PC-9 (cell line): ENCODE measurements around the gene HEXIM1. TPM values are rescaled to one million over a fixed set of nuclear protein-coding genes. Genes with fewer than 3 reads are reported as not detected.

ENCODE experiments used
- BruUV-seq: library from RNA; stranded (reverse); fragments of 400-500 nt; replicated peaks from 2 replicates; lab custom pipeline; 2021; lab: Mats Ljungman, UMichigan
- CTCF ChIA-PET: fragments of 300-600 bp; sonication (Branson Sonifier 250); formaldehyde crosslinking; loops from one replicate; lab custom pipeline; 2022; ENCODE audit warnings: antibody characterized with exemption; lab: Charles Lee
- POLR2A ChIA-PET: fragments of 300-600 bp; sonication (Branson Sonifier 250); formaldehyde crosslinking; loops from one replicate; lab custom pipeline; 2022; ENCODE audit warnings: antibody characterized with exemption; ENCODE audit not compliant: unreplicated experiment; lab: Charles Lee
- DNase-seq, 2 experiments: peaks; one replicate each; pipeline versions ENCODE4 v3.0.0 to v3.0.0-alpha.2; 2015 to 2022; ENCODE audit warnings: mixed read lengths in 1 of 2
- H2AFZ ChIP-seq: fragments of 200-600 bp; sonication (generic); 2 replicates; pipeline ENCODE4 v1.8.1; 2017; ENCODE audit warnings: antibody characterized with exemption
- H3F3A ChIP-seq: fragments of 200-600 bp; sonication (generic); 2 replicates; pipeline ENCODE4 v1.8.1; 2017; ENCODE audit warnings: antibody characterized with exemption, mild to moderate bottlenecking, low read depth; ENCODE audit not compliant: insufficient read depth
- H3K27ac ChIP-seq: fragments of 200-600 bp; sonication (generic); 2 replicates; pipeline ENCODE4 v1.6.1; 2016; ENCODE audit warnings: mixed run types
- H3K27me3 ChIP-seq: fragments of 200-600 bp; sonication (generic); 2 replicates; pipeline ENCODE4 v1.6.1; 2016; ENCODE audit warnings: low read depth, mixed run types; ENCODE audit not compliant: insufficient read depth
- H3K36me3 ChIP-seq: fragments of 200-600 bp; sonication (generic); 2 replicates; pipeline ENCODE4 v1.6.1; 2016; ENCODE audit warnings: low read depth, mixed run types
- H3K4me1 ChIP-seq: fragments of 200-600 bp; sonication (generic); replicated peaks from 2 replicates; pipeline ENCODE4 v1.6.1; 2016; ENCODE audit warnings: mixed run types; ENCODE audit not compliant: insufficient read depth
- H3K4me2 ChIP-seq: fragments of 200-600 bp; sonication (generic); 2 replicates; pipeline ENCODE4 v1.6.1; 2017; ENCODE audit warnings: mixed run types
- H3K4me3 ChIP-seq: fragments of 200-600 bp; sonication (generic); 2 replicates; pipeline ENCODE4 v1.6.1; 2016; ENCODE audit warnings: mixed run types
- H3K79me2 ChIP-seq: fragments of 200-600 bp; sonication (generic); 2 replicates; pipeline ENCODE4 v1.6.1; 2017; ENCODE audit warnings: low read depth, mixed run types
- H3K9me2 ChIP-seq: fragments of 200-600 bp; sonication (generic); 2 replicates; pipeline ENCODE4 v1.8.1; 2017; ENCODE audit warnings: mild to moderate bottlenecking; ENCODE audit not compliant: insufficient read depth
- H3K9me3 ChIP-seq: fragments of 200-600 bp; sonication (generic); 2 replicates; pipeline ENCODE4 v1.8.1; 2016; ENCODE audit warnings: low read depth; ENCODE audit not compliant: insufficient read depth
- H4K20me1 ChIP-seq: fragments of 200-600 bp; sonication (generic); 2 replicates; pipeline ENCODE4 v1.8.1; 2017; ENCODE audit not compliant: insufficient read depth
- EZH2 ChIP-seq: fragments of 200-600 bp; sonication (generic); IDR thresholded peaks from 2 replicates; pipeline ENCODE4 v1.8.0; 2017; ENCODE audit warnings: antibody characterized with exemption, low read depth
- intact Hi-C: fragments of 100-400 bp; cut with micrococcal nuclease; formaldehyde crosslinking; loops from one replicate; pipeline ENCODE4 v1.10.0; 2022; ENCODE audit not compliant: unreplicated experiment
- total RNA-seq: library from RNA; stranded (reverse); gene quantifications from 2 replicates; pipeline ENCODE4 v1.2.3, GENCODE V29; 2021
- TF ChIP-seq, protein P1 (sequence below): fragments of 200-600 bp; sonication (generic); conservative IDR thresholded peaks from 2 replicates; pipeline ENCODE4 v1.6.1; 2017; ENCODE audit warnings: mixed run types, antibody characterized with exemption, mild to moderate bottlenecking, moderate library complexity

The HEXIM1 gene
- total RNA-seq, 1 experiment from 2014 or later: 64.9 TPM

DNA sequence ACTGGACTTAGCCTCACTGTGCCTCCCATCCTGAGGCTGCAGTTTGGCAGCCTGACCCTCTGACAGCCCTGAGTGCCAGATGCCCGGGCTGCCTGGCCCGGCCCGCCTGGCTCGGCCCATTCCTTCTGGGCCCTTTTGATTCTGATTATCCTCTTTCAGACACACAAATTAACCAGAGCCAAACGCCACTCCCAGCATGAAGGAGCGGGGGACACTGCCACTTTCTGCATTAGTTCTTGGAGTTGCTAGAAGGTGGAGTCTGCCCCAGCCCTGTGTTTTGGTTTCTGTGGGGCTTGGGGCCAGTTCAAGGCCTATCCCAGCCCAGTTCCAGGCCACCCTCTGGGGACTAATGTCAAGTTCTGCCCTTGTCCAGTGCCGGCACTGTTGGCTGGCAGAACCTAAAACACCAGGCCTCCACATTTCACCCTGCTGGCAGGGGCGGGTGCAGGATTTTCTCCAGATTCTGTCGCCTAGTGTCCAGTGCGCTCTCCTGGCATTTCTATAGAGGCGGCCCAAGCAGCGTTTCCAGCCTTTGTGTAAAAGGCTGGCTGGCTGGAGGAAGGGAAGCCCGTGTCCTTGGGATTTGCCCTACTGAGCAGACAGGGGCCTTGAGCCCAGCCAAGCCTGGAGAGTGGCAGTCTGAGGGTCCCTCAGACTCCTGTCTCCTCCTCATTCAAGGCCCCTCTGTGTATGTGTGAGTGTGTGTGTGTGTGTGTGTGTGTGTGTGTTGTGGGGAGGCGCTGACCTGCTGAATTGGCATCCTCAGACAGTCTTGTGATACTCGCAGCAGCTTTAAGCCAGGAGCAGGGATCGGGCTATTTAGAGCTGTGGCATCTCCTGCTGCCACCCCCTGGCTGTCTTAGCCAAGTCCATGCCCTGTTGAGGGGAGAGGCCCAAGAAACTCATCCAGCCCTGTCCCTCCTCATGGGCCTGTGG is 37.3 kb upstream of the HEXIM1 start:
- Histone ChIP-seq H3K36me3 (no peaks in the 10 kb centered on the region), H4K20me1 (no peaks in the 10 kb centered on the region), H3K27ac (no peak overlapping the region), H3K4me1 (no peaks in the 10 kb centered on the region), H3K9me3 (no peaks in the 10 kb centered on the region), H2AFZ (no peak overlapping the region), H3K27me3 (no peaks in the 10 kb centered on the region), H3K4me2 (no peak overlapping the region), H3F3A (peaks cover 5% of the 10 kb centered on the region), H3K9me2 (no peaks in the 10 kb centered on the region), H3K79me2 (no peaks in the 10 kb centered on the region), H3K4me3 (no peak overlapping the region)
- BruUV-seq: no TSS peak
- ChIA-PET POLR2A (no interaction called here), CTCF (interaction anchor here (1.2 kb wide), 1 partner anchor 50 kb away, joined by 3 read pairs; no protein-coding TSS in a partner anchor)
- intact Hi-C loops: no loop called here
- DNase-seq: no peak
- no peak for TF ChIP-seq EZH2

DNA sequence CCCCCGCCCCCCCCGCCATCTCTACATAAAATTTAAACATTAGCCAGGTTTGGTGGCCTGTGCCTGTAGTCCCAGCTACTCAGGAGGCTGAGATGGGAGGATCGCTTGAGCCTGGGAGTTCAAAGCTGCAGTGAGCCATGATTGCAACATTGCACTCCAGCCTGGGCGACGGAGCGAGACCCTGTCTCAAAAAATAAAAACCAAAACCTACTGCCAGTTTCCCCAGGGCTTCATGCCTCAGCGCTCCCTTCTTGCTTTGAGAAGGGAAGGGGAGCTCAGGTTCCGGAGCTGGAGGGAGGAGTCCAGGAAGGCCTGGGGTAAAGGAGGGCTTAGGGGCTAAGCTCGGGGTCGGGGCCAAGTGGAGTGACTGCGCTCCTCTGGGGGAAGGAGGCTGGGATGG is 36.4 kb upstream of the HEXIM1 start:
- POLR2A ChIA-PET: no interaction called here
- no peaks in the 10 kb centered on the region for H3K27me3 ChIP-seq
- CTCF ChIA-PET: interaction anchor here (0.7 to 1.2 kb wide), 2 partner anchors 23 to 51 kb away, joined by 3 read pairs; partner anchors contain the start of gene ACBD4

DNA sequence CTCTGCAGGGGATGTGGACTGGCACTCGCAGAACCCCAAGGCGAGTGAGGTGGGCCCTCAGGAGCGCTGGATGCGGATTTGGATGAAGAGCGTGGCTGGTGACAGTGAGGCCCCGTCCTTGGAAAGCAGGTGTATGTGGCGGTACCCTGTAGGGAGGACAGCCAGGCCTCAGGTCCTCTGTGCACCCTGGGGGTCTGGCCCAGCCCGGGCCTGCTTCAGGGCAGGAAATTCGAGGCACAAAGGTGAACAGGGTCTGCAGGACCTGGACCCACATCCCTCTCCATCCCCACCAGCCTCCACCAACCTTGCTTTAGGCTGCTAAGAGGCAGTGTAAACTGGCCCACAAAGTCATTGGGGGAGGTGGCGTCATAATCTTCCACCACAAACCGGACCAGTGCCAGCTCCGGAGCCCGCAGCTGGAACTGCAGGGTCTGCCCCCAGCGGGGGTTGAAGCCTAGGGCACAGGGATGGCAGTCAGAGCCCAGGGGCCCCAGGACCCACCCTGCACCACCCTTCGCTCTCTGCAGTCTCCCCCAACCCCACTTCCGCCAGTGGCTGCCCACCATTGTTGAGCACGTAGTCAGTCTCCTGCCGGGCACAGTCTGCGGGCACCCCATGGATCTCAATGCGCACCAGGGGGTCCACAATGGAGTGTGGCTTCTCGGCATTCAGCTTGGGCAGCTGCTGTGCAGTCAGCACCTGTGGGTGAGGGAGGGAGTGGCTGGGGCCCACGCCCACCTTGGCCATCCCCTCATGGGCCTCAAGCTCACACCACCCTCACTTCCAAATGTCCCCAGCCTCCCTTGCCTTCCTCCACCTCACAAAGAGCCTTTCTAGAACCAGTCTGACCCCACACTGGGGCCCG is 35.5 kb upstream of the HEXIM1 start:
- Histone ChIP-seq H3K9me3 (no peaks in the 10 kb centered on the region), H3K36me3 (no peaks in the 10 kb centered on the region), H3F3A (peaks cover 5% of the 10 kb centered on the region), H2AFZ (no peak overlapping the region), H3K4me2 (no peak overlapping the region), H3K27ac (no peak overlapping the region), H3K27me3 (no peaks in the 10 kb centered on the region), H3K9me2 (no peaks in the 10 kb centered on the region), H3K4me3 (no peak overlapping the region), H3K4me1 (no peaks in the 10 kb centered on the region), H3K79me2 (no peaks in the 10 kb centered on the region), H4K20me1 (no peaks in the 10 kb centered on the region)
- DNase-seq: no peak
- ChIA-PET POLR2A (no interaction called here), CTCF (interaction anchor here (1.2 kb wide), 1 partner anchor 52 kb away, joined by 3 read pairs; no protein-coding TSS in a partner anchor)
- no peak for TF ChIP-seq EZH2
- TF ChIP-seq, protein P1, sequence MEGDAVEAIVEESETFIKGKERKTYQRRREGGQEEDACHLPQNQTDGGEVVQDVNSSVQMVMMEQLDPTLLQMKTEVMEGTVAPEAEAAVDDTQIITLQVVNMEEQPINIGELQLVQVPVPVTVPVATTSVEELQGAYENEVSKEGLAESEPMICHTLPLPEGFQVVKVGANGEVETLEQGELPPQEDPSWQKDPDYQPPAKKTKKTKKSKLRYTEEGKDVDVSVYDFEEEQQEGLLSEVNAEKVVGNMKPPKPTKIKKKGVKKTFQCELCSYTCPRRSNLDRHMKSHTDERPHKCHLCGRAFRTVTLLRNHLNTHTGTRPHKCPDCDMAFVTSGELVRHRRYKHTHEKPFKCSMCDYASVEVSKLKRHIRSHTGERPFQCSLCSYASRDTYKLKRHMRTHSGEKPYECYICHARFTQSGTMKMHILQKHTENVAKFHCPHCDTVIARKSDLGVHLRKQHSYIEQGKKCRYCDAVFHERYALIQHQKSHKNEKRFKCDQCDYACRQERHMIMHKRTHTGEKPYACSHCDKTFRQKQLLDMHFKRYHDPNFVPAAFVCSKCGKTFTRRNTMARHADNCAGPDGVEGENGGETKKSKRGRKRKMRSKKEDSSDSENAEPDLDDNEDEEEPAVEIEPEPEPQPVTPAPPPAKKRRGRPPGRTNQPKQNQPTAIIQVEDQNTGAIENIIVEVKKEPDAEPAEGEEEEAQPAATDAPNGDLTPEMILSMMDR: no peak
- intact Hi-C loops: no loop called here
- BruUV-seq: no TSS peak

More for the DNA sequence above, 36.4 kb upstream of the HEXIM1 start:
- intact Hi-C loops: no loop called here
- Histone ChIP-seq H2AFZ (no peak overlapping the region), H3K4me3 (no peak overlapping the region), H4K20me1 (no peaks in the 10 kb centered on the region), H3K4me1 (no peaks in the 10 kb centered on the region), H3K9me2 (no peaks in the 10 kb centered on the region), H3F3A (peaks cover 5% of the 10 kb centered on the region), H3K9me3 (no peaks in the 10 kb centered on the region), H3K36me3 (no peaks in the 10 kb centered on the region), H3K27ac (no peak overlapping the region), H3K79me2 (no peaks in the 10 kb centered on the region), H3K4me2 (no peak overlapping the region)
- no peak for DNase-seq
- TF ChIP-seq, protein P1: no peak
- no peak for TF ChIP-seq EZH2
- BruUV-seq: no TSS peak
